ENCODE results near the gene TRIOBP.
"Not testable (repeated sequence)": the region's sequence is repeated elsewhere in the genome, so short reads cannot be mapped to it uniquely, and the experiment has no call there.

Gene TRIOBP

GRCh38 chr22:37676736-37677492 lies 19.9 kb upstream of the TRIOBP start:
- Mint-ChIP-seq H3K9me3 (no peaks in the 10 kb centered on the region), H3K4me1 (ENCODE audit: low read depth) (peaks cover 66% of the 10 kb centered on the region), H3K36me3 (ENCODE audit: low read depth) (peaks cover 7% of the 10 kb centered on the region), H3K27ac (peak overlapping the region; percentile 86), H3K4me3 (peak overlapping the region; percentile 88), H3K27me3 (no peaks in the 10 kb centered on the region)

GRCh38 chr22:37677493-37677974 lies 19.3 kb upstream of the TRIOBP start:
- Mint-ChIP-seq H3K36me3 (ENCODE audit: low read depth) (peaks cover 7% of the 10 kb centered on the region), H3K4me1 (ENCODE audit: low read depth) (peaks cover 60% of the 10 kb centered on the region), H3K27ac (peak overlapping the region; percentile 86), H3K9me3 (no peaks in the 10 kb centered on the region), H3K27me3 (no peaks in the 10 kb centered on the region), H3K4me3 (peak overlapping the region; percentile 88)

- Mint-ChIP-seq H3K4me3 (peak overlapping the region; percentile 88), H3K9me3 (no peaks in the 10 kb centered on the region), H3K4me1 (ENCODE audit: low read depth) (peaks cover 51% of the 10 kb centered on the region), H3K36me3 (ENCODE audit: low read depth) (peaks cover 7% of the 10 kb centered on the region), H3K27ac (peak overlapping the region; percentile 65), H3K27me3 (no peaks in the 10 kb centered on the region)
Observed at GRCh38 chr22:37678372-37678771, 18.5 kb upstream of the TRIOBP start.

GRCh38 chr22:37679670-37680069 lies 17.2 kb upstream of the TRIOBP start:
- Mint-ChIP-seq H3K4me3 (no peak overlapping the region), H3K4me1 (ENCODE audit: low read depth) (peaks cover 41% of the 10 kb centered on the region), H3K27me3 (no peaks in the 10 kb centered on the region), H3K27ac (no peak overlapping the region), H3K36me3 (ENCODE audit: low read depth) (peaks cover 7% of the 10 kb centered on the region), H3K9me3 (no peaks in the 10 kb centered on the region)

- Mint-ChIP-seq H3K4me1 (ENCODE audit: low read depth) (peaks cover 35% of the 10 kb centered on the region), H3K27ac (no peak overlapping the region), H3K4me3 (no peak overlapping the region), H3K27me3 (no peaks in the 10 kb centered on the region), H3K36me3 (ENCODE audit: low read depth) (peaks cover 7% of the 10 kb centered on the region), H3K9me3 (no peaks in the 10 kb centered on the region)
Observed at GRCh38 chr22:37680191-37680851, 16.5 kb upstream of the TRIOBP start.

GRCh38 chr22:37681001-37681424 lies 15.8 kb upstream of the TRIOBP start:
- Mint-ChIP-seq H3K36me3 (ENCODE audit: low read depth) (peaks cover 7% of the 10 kb centered on the region), H3K27me3 (no peaks in the 10 kb centered on the region), H3K9me3 (no peaks in the 10 kb centered on the region), H3K4me1 (ENCODE audit: low read depth) (peaks cover 30% of the 10 kb centered on the region), H3K27ac (no peak overlapping the region), H3K4me3 (no peak overlapping the region)

GRCh38 chr22:37681556-37682049 lies 15.2 kb upstream of the TRIOBP start:
- no peak overlapping the region for H3K27ac Mint-ChIP-seq
- H3K27me3 Mint-ChIP-seq, result no peaks in the 10 kb centered on the region
- no peaks in the 10 kb centered on the region for H3K9me3 Mint-ChIP-seq
- H3K4me1 Mint-ChIP-seq (ENCODE audit: low read depth), result peaks cover 27% of the 10 kb centered on the region
- H3K36me3 Mint-ChIP-seq (ENCODE audit: low read depth), result peaks cover 7% of the 10 kb centered on the region
- H3K4me3 Mint-ChIP-seq, result no peak overlapping the region

- no peak overlapping the region for H3K27ac Mint-ChIP-seq
- H3K27me3 Mint-ChIP-seq, result no peaks in the 10 kb centered on the region
- no peak overlapping the region for H3K4me3 Mint-ChIP-seq
- H3K9me3 Mint-ChIP-seq, result no peaks in the 10 kb centered on the region
- H3K36me3 Mint-ChIP-seq (ENCODE audit: low read depth), result peaks cover 21% of the 10 kb centered on the region
- peaks cover 39% of the 10 kb centered on the region for H3K4me1 Mint-ChIP-seq (ENCODE audit: low read depth)
Observed at GRCh38 chr22:37684803-37685615, 11.8 kb upstream of the TRIOBP start.

GRCh38 chr22:37686002-37686982 lies 10.6 kb upstream of the TRIOBP start, which contains the start of gene NOL12:
TSS of gene NOL12 (plus strand) at chr22:37686343. CDS start at chr22:37686393, 50 bp downstream.
- H3K36me3 Mint-ChIP-seq (ENCODE audit: low read depth), result peaks cover 27% of the 10 kb centered on the region
- peak within 1 kb of the TSS; percentile 94 for H3K4me3 Mint-ChIP-seq
- peak within 1 kb of the TSS; percentile 96 for H3K27ac Mint-ChIP-seq
- H3K4me1 Mint-ChIP-seq (ENCODE audit: low read depth), result peaks cover 37% of the 10 kb centered on the region
- H3K9me3 Mint-ChIP-seq, result no peaks in the 10 kb centered on the region
- no peaks in the 10 kb centered on the region for H3K27me3 Mint-ChIP-seq

- no peak overlapping the region for H3K4me3 Mint-ChIP-seq
- H3K27ac Mint-ChIP-seq, result no peak overlapping the region
Observed at GRCh38 chr22:37690407-37690806, 6.4 kb upstream of the TRIOBP start.

GRCh38 chr22:37690901-37691504 lies 5.8 kb upstream of the TRIOBP start:
- H3K4me1 Mint-ChIP-seq (ENCODE audit: low read depth), result peaks cover 37% of the 10 kb centered on the region
- H3K27me3 Mint-ChIP-seq, result no peaks in the 10 kb centered on the region
- peaks cover 62% of the 10 kb centered on the region for H3K36me3 Mint-ChIP-seq (ENCODE audit: low read depth)
- H3K9me3 Mint-ChIP-seq, result no peaks in the 10 kb centered on the region
- no peak overlapping the region for H3K27ac Mint-ChIP-seq
- H3K4me3 Mint-ChIP-seq, result no peak overlapping the region

More at GRCh38 chr22:37690407-37690806, 6.4 kb upstream of the TRIOBP start:
- Mint-ChIP-seq H3K27me3 (no peaks in the 10 kb centered on the region), H3K4me1 (ENCODE audit: low read depth) (peaks cover 33% of the 10 kb centered on the region), H3K36me3 (ENCODE audit: low read depth) (peaks cover 56% of the 10 kb centered on the region), H3K9me3 (no peaks in the 10 kb centered on the region)

- peaks cover 34% of the 10 kb centered on the region for H3K4me1 Mint-ChIP-seq (ENCODE audit: low read depth)
Observed at GRCh38 chr22:37692627-37693285, 4.1 kb upstream of the TRIOBP start.

GRCh38 chr22:37694131-37694530 lies 2.7 kb upstream of the TRIOBP start:
- H3K4me3 Mint-ChIP-seq, H3K27ac Mint-ChIP-seq, H3K27me3 Mint-ChIP-seq, H3K9me3 Mint-ChIP-seq: not testable (repeated sequence)
- Mint-ChIP-seq H3K4me1 (ENCODE audit: low read depth) (peaks cover 23% of the 10 kb centered on the region), H3K36me3 (ENCODE audit: low read depth) (peaks cover 45% of the 10 kb centered on the region)

More at GRCh38 chr22:37692627-37693285, 4.1 kb upstream of the TRIOBP start:
- Mint-ChIP-seq H3K27me3 (no peaks in the 10 kb centered on the region), H3K36me3 (ENCODE audit: low read depth) (peaks cover 55% of the 10 kb centered on the region), H3K4me3 (no peak overlapping the region), H3K9me3 (no peaks in the 10 kb centered on the region), H3K27ac (no peak overlapping the region)
